Endothelial cell of umbilical vein (primary cell): ENCODE results near the gene ACSL6. TPM values are rescaled to one million over a fixed set of nuclear protein-coding genes. Genes with fewer than 3 reads are reported as not detected.

Experiments used
- BruUV-seq: library from RNA; stranded (reverse); fragments of 400-500 nt; replicated peaks from 2 replicates; lab custom pipeline; 2021; lab: Mats Ljungman, UMichigan
- CTCF ChIA-PET: fragments of 300-600, 350-600 bp; sonication (Branson Sonifier 250); formaldehyde crosslinking; loops from one replicate; lab custom pipeline; 2021; ENCODE audit warnings: antibody characterized with exemption, inconsistent platforms; lab: Charles Lee
- POLR2A ChIA-PET: fragments of 300-600, 350-600 bp; sonication (Branson Sonifier 250); formaldehyde crosslinking; loops from one replicate; lab custom pipeline; 2021; ENCODE audit warnings: antibody characterized with exemption, inconsistent platforms; lab: Charles Lee
- DNase-seq: peaks from one replicate; pipeline ENCODE4 v3.0.0-alpha.2; 2011; ENCODE audit warnings: low read depth, low spot score
- FAIRE-seq: peaks from 2 replicates; lab custom pipeline; 2011; peaks lifted over from hg19 to GRCh38; lab: Jason Lieb, UNC
- H2AFZ ChIP-seq: 2 replicates; pipeline ENCODE4 v1.6.0; 2012; ENCODE audit warnings: low read depth, low read length, control low read depth, inconsistent platforms
- H3K27ac ChIP-seq: 2 replicates; pipeline ENCODE4 v1.5.1; 2011; ENCODE audit warnings: low read depth, mild to moderate bottlenecking, control low read depth, low read length, moderate library complexity; ENCODE audit not compliant: insufficient read depth
- H3K27me3 ChIP-seq, 2 experiments: 2 replicates each; pipeline versions ENCODE4 v1.6.0 to v1.6.1; 2011; ENCODE audit warnings: low read length in 2 of 2, mixed read lengths in 1 of 2; ENCODE audit not compliant: control insufficient read depth in 2 of 2, insufficient read depth in 2 of 2
- H3K36me3 ChIP-seq, 2 experiments: 2 replicates in 1 of 2; 3 replicates in 1 of 2; pipeline ENCODE4 v1.5.1; 2011; ENCODE audit warnings: low read length in 2 of 2, mild to moderate bottlenecking in 1 of 2, moderate library complexity in 1 of 2; ENCODE audit not compliant: control insufficient read depth in 2 of 2, insufficient read depth in 2 of 2; ENCODE audit errors: extremely low read depth in 1 of 2
- H3K4me1 ChIP-seq: 3 replicates; pipeline ENCODE4 v1.5.1; 2011; ENCODE audit warnings: mild to moderate bottlenecking, low read length; ENCODE audit not compliant: control insufficient read depth, insufficient read depth; ENCODE audit errors: extremely low read depth
- H3K4me2 ChIP-seq: 2 replicates; pipeline ENCODE4 v1.6.1; 2011; ENCODE audit warnings: low read length, control low read depth, mixed read lengths; ENCODE audit not compliant: insufficient read depth
- H3K4me3 ChIP-seq, 3 experiments: fragments of 200-600 bp in 1 of 3; sonication (generic), shearing (Covaris generic) in 1 of 3; replicated peaks in 1 of 3; 2 replicates each; pipeline ENCODE4 v1.5.1; 2011 to 2016; ENCODE audit warnings: control low read depth in 3 of 3, low read length in 3 of 3, mild to moderate bottlenecking in 2 of 3, inconsistent platforms in 1 of 3, low read depth in 1 of 3, moderate library complexity in 1 of 3; ENCODE audit not compliant: insufficient read depth in 1 of 3
- H3K79me2 ChIP-seq: 2 replicates; pipeline ENCODE4 v1.6.0; 2012; ENCODE audit warnings: low read length, inconsistent platforms; ENCODE audit not compliant: control insufficient read depth, insufficient read depth
- H3K9ac ChIP-seq: replicated peaks from 2 replicates; pipeline ENCODE3; 2011; ENCODE audit warnings: low read length, control low read depth; ENCODE audit not compliant: insufficient read depth; ENCODE audit errors: extremely low read depth
- H3K9me1 ChIP-seq: replicated peaks from 3 replicates; pipeline ENCODE4 v1.6.0; 2011; ENCODE audit warnings: mild to moderate bottlenecking, low read length; ENCODE audit not compliant: control insufficient read depth, insufficient read depth; ENCODE audit errors: extremely low read depth
- H3K9me3 ChIP-seq: replicated peaks from 2 replicates; pipeline ENCODE4 v1.5.1; 2012; ENCODE audit warnings: low read length, inconsistent platforms; ENCODE audit not compliant: control insufficient read depth, insufficient read depth
- H4K20me1 ChIP-seq: replicated peaks from 2 replicates; pipeline ENCODE3; 2011; ENCODE audit warnings: mild to moderate bottlenecking, low read length; ENCODE audit not compliant: control insufficient read depth, insufficient read depth; ENCODE audit errors: extremely low read depth
- CTCF ChIP-seq, 2 donors: IDR thresholded peaks; 1 replicate in 1 of 2; 2 replicates in 1 of 2; pipeline ENCODE4 v1.5.1; 2011; ENCODE audit warnings: low read length in 2 of 2, mild to moderate bottlenecking in 2 of 2, moderate library complexity in 2 of 2, control low read depth in 1 of 2, inconsistent platforms in 1 of 2, low read depth in 1 of 2; ENCODE audit not compliant: insufficient read depth in 1 of 2; ENCODE audit errors: extremely low read depth in 1 of 2
- EZH2 ChIP-seq: IDR thresholded peaks from 2 replicates; pipeline ENCODE4 v1.6.1; 2012; ENCODE audit warnings: borderline replicate concordance, low read depth, mild to moderate bottlenecking, moderate library complexity, low read length, inconsistent platforms; ENCODE audit not compliant: severe bottlenecking
- FOS ChIP-seq: IDR thresholded peaks from 2 replicates; pipeline ENCODE4 v1.6.1; 2011; ENCODE audit warnings: mild to moderate bottlenecking, low read length, moderate library complexity, borderline replicate concordance; ENCODE audit not compliant: insufficient read depth
- GATA2 ChIP-seq: IDR thresholded peaks from 2 replicates; pipeline ENCODE4 v1.7.0; 2011; ENCODE audit warnings: low read depth, mild to moderate bottlenecking, moderate library complexity, mixed read lengths, low read length; ENCODE audit not compliant: insufficient read length, insufficient read depth
- JUN ChIP-seq: IDR thresholded peaks from 2 replicates; pipeline ENCODE4 v1.6.1; 2011; ENCODE audit warnings: borderline replicate concordance, low read depth; ENCODE audit not compliant: insufficient read length, insufficient read depth
- MAX ChIP-seq: IDR thresholded peaks from 2 replicates; pipeline ENCODE4 v1.6.1; 2011; ENCODE audit not compliant: insufficient read depth, insufficient read length
- MYC ChIP-seq: IDR thresholded peaks from one replicate; pipeline ENCODE4 v1.6.1; 2011; ENCODE audit warnings: mild to moderate bottlenecking, low read depth, low read length
- POLR2A ChIP-seq: IDR thresholded peaks from 2 replicates; pipeline ENCODE4 v1.6.1; 2012; ENCODE audit warnings: low read depth, mild to moderate bottlenecking, control low read depth, low read length
- POLR2AphosphoS5 ChIP-seq: IDR thresholded peaks from 2 replicates; pipeline ENCODE4 v1.6.1; 2012; ENCODE audit warnings: low read depth, mild to moderate bottlenecking, control low read depth, low read length, moderate library complexity; ENCODE audit not compliant: insufficient read depth
- dilution Hi-C: fragments of 300-500 bp; cut with MboI; formaldehyde crosslinking; loops from one replicate; pipeline ENCODE4 v1.15.0; 2019; ENCODE audit warnings: low sequenced_read_pairs; ENCODE audit not compliant: extremely low pct_ligation_motif_present
- intact Hi-C: fragments of 100-400 bp; cut with micrococcal nuclease; formaldehyde crosslinking; loops from one replicate; pipeline ENCODE4 v1.10.0; 2022
- polyA plus RNA-seq, 4 experiments: library from polyadenylated mRNA; depleted of rRNA in 3 of 4; stranded (reverse) in 3 of 4; unstranded in 1 of 4; fragments of >200 nt; gene quantifications; 2 replicates each; pipeline versions ENCODE4 v1.2.1 to v1.2.3, GENCODE V29; 2011 to 2012; ENCODE audit warnings: missing spikeins in 1 of 4
- total RNA-seq: library from RNA; stranded (reverse); gene quantifications from 2 replicates; pipeline ENCODE4 v1.2.3, GENCODE V29; 2021

The ACSL6 gene
- total and polyA plus RNA-seq, 2 donors (not counting 3 experiments of a cell fraction or from before 2014, with no cell fraction given): not detected

GRCh38 chr5:132006331-132007120, 4.9 kb downstream of the ACSL6 start:
- Histone ChIP-seq H3K4me2 (no peak overlapping the region), H3K4me3 (no peak overlapping the region), H3K27me3 (peaks cover 12 to 15% of the 10 kb centered on the region in 2 experiments), H3K79me2 (no peaks in the 10 kb centered on the region), H3K36me3 (no peaks in the 10 kb centered on the region), H3K9ac (no peak overlapping the region), H4K20me1 (no peaks in the 10 kb centered on the region), H3K27ac (no peak overlapping the region), H2AFZ (no peak overlapping the region), H3K4me1 (no peaks in the 10 kb centered on the region), H3K9me3 (no peaks in the 10 kb centered on the region), H3K9me1 (no peaks in the 10 kb centered on the region)
- no TSS peak for BruUV-seq
- ChIA-PET CTCF (interaction anchor here (1.2 to 7.6 kb wide), 5 partner anchors 10 to 584 kb away, joined by 3 to 323 read pairs (median 34); no protein-coding TSS in a partner anchor), POLR2A (no interaction called here)
- dilution Hi-C loops (loop anchor here (25.0 kb wide), 1 partner anchor 419 kb away; no protein-coding TSS in a partner anchor), intact Hi-C loops (loop anchor here (1.0 kb wide), 1 partner anchor 583 kb away; no protein-coding TSS in a partner anchor)
- TF ChIP-seq FOS: no peak
- no peak for TF ChIP-seq CTCF (IDR thresholded peaks at IDR 0.05; ENCODE audit: extremely low read depth in 1 of 2, insufficient read depth in 1 of 2, low read depth in 1 of 2, low read length in 2 of 2)
- no peak for TF ChIP-seq EZH2
- no peak for TF ChIP-seq POLR2AphosphoS5
- TF ChIP-seq MAX: no peak
- TF ChIP-seq JUN: no peak
- no peak for TF ChIP-seq GATA2
- TF ChIP-seq POLR2A: no peak
- TF ChIP-seq MYC: no peak
- DNase-seq (no peak), FAIRE-seq (no peak)
